CD4-positive, CD25-positive, alpha-beta regulatory T cell (primary cell): ENCODE results near the gene SLC49A3. TPM values are rescaled to one million over a fixed set of nuclear protein-coding genes. Genes with fewer than 3 reads are reported as not detected.

Experiments used
- ATAC-seq, 2 donors: fragments of 150-1000 bp; cut with Tn5 transposase; one replicate each; pipeline ENCODE4 v1.10.0; 2021; ENCODE audit warnings: low read depth in 2 of 2, moderate number of reproducible peaks in 2 of 2, moderate library complexity in 1 of 2
- DNase-seq, 3 donors: peaks; one replicate each; pipeline versions ENCODE4 v3.0.0 to v3.0.0-alpha.2; 2012 to 2022; ENCODE audit warnings: mixed read lengths in 1 of 3
- H3K27ac ChIP-seq: one replicate; pipeline ENCODE4 v1.7.0; 2013; ENCODE audit warnings: mild to moderate bottlenecking, low read length; ENCODE audit not compliant: insufficient read depth, poor library complexity, severe bottlenecking
- H3K27me3 ChIP-seq: one replicate; pipeline ENCODE4 v1.7.0; 2013; ENCODE audit warnings: low read length; ENCODE audit not compliant: control insufficient read depth, insufficient read depth
- H3K36me3 ChIP-seq: one replicate; pipeline ENCODE4 v1.7.0; 2013; ENCODE audit warnings: mild to moderate bottlenecking, low read length, moderate library complexity; ENCODE audit not compliant: control insufficient read depth, insufficient read depth
- H3K4me1 ChIP-seq: 2 replicates; pipeline ENCODE4 v1.7.0; 2013; ENCODE audit warnings: mild to moderate bottlenecking, low read length; ENCODE audit not compliant: insufficient read depth, control insufficient read depth, poor library complexity, severe bottlenecking
- H3K4me3 ChIP-seq: one replicate; pipeline ENCODE4 v1.7.0; 2013; ENCODE audit warnings: low read depth, mild to moderate bottlenecking, low read length, moderate library complexity
- H3K9me3 ChIP-seq, 2 experiments: 1 replicate in 1 of 2; 2 replicates in 1 of 2; pipeline ENCODE4 v1.7.0; 2013; ENCODE audit warnings: low read length in 2 of 2, mild to moderate bottlenecking in 1 of 2, moderate library complexity in 1 of 2; ENCODE audit not compliant: control insufficient read depth in 2 of 2
- H3K27ac Mint-ChIP-seq, 3 donors: one replicate each; pipeline ENCODE4 v1.8.0; 2020 to 2022; ENCODE audit warnings: mild to moderate bottlenecking in 3 of 3, mixed read lengths in 3 of 3, moderate library complexity in 2 of 3
- H3K27me3 Mint-ChIP-seq: one replicate; pipeline ENCODE4 v1.8.0; 2022; ENCODE audit warnings: mild to moderate bottlenecking, mixed read lengths
- H3K36me3 Mint-ChIP-seq: one replicate; pipeline ENCODE4 v1.8.0; 2020; ENCODE audit warnings: mixed read lengths
- H3K4me1 Mint-ChIP-seq, 4 donors: one replicate each; pipeline ENCODE4 v1.8.0; 2020 to 2022; ENCODE audit warnings: mixed read lengths in 4 of 4, mild to moderate bottlenecking in 1 of 4
- H3K4me3 Mint-ChIP-seq, 4 donors: one replicate each; pipeline ENCODE4 v1.8.0; 2020 to 2022; ENCODE audit warnings: mild to moderate bottlenecking in 4 of 4, mixed read lengths in 4 of 4, moderate library complexity in 3 of 4
- H3K9me3 Mint-ChIP-seq, 7 donors: one replicate each; pipeline ENCODE4 v1.8.0; 2020 to 2022; ENCODE audit warnings: mixed read lengths in 7 of 7, mild to moderate bottlenecking in 3 of 7, moderate library complexity in 2 of 7
- polyA plus RNA-seq, 4 donors: library from polyadenylated mRNA; unstranded; fragments of 300-500 nt; fragmentation: Illumina TruSeq; gene quantifications; one replicate each; pipeline ENCODE4 v1.2.3, GENCODE V29; 2021
- total RNA-seq: library from RNA; stranded (reverse); gene quantifications from one replicate; pipeline ENCODE4 v1.2.3, GENCODE V29; 2022

The SLC49A3 gene
- total and polyA plus RNA-seq, 5 donors from 2014 or later: 0.32 to 2.6 (median 0.69) TPM

GRCh38 chr4:680928-681645, 7.9 kb downstream of the SLC49A3 start:
- Histone ChIP-seq H3K27me3 (no peaks in the 10 kb centered on the region), H3K9me3 (no peaks in the 10 kb centered on the region), H3K27ac (peak overlapping the region; percentile 41), H3K36me3 (no peaks in the 10 kb centered on the region), H3K4me3 (no peak overlapping the region), H3K4me1 (peaks cover 13% of the 10 kb centered on the region)
- peak; percentile 24 to 47 for ATAC-seq
- Mint-ChIP-seq H3K27ac (peak overlapping the region in 2 of 3 donors; percentile 17 to 43), H3K4me3 (peak overlapping the region; percentile 64 to 88 (median 68)), H3K4me1 (peaks cover 0 to 18% (median 1%) of the 10 kb centered on the region in 4 donors), H3K27me3 (peaks cover 6% of the 10 kb centered on the region), H3K36me3 (no peaks in the 10 kb centered on the region), H3K9me3 (no peaks in the 10 kb centered on the region)
- DNase-seq: peak; percentile 44 to 57 (median 52)

- H3K27me3 Mint-ChIP-seq: peaks cover 6% of the 10 kb centered on the region
- Histone ChIP-seq H3K27me3 (no peaks in the 10 kb centered on the region), H3K27ac (peak overlapping the region; percentile 41), H3K4me3 (no peak overlapping the region), H3K36me3 (no peaks in the 10 kb centered on the region), H3K4me1 (peaks cover 16% of the 10 kb centered on the region), H3K9me3 (no peaks in the 10 kb centered on the region)
- H3K9me3 Mint-ChIP-seq: no peaks in the 10 kb centered on the region
- DNase-seq (no peak), ATAC-seq (no peak)
- H3K4me3 Mint-ChIP-seq: peak overlapping the region; percentile 64 to 88 (median 68)
- H3K4me1 Mint-ChIP-seq: peaks cover 0 to 18% (median 1%) of the 10 kb centered on the region in 4 donors
- H3K36me3 Mint-ChIP-seq: no peaks in the 10 kb centered on the region
- peak overlapping the region in 2 of 3 donors; percentile 17 to 43 for H3K27ac Mint-ChIP-seq
Measured at GRCh38 chr4:680551-680927, 8.4 kb downstream of the SLC49A3 start.

- H3K27ac Mint-ChIP-seq: peak overlapping the region in 1 of 3 donors; percentile 17
- H3K9me3 ChIP-seq: no peaks in the 10 kb centered on the region
- H3K36me3 Mint-ChIP-seq: no peaks in the 10 kb centered on the region
- no peaks in the 10 kb centered on the region for H3K36me3 ChIP-seq
- peaks cover 21% of the 10 kb centered on the region for H3K4me1 ChIP-seq
- peaks cover 0 to 17% (median under 1%) of the 10 kb centered on the region in 4 donors for H3K4me1 Mint-ChIP-seq
- H3K4me3 ChIP-seq: no peak overlapping the region
- DNase-seq (no peak), ATAC-seq (no peak)
- no peak overlapping the region for H3K27ac ChIP-seq
- H3K4me3 Mint-ChIP-seq: peak overlapping the region; percentile 52 to 88 (median 68)
- H3K9me3 Mint-ChIP-seq: no peaks in the 10 kb centered on the region
- peaks cover 6% of the 10 kb centered on the region for H3K27me3 Mint-ChIP-seq
- no peaks in the 10 kb centered on the region for H3K27me3 ChIP-seq
Measured at GRCh38 chr4:680091-680490, 8.9 kb downstream of the SLC49A3 start.

GRCh38 chr4:679629-680028, 9.3 kb downstream of the SLC49A3 start:
- H3K36me3 Mint-ChIP-seq: no peaks in the 10 kb centered on the region
- Histone ChIP-seq H3K9me3 (no peaks in the 10 kb centered on the region), H3K4me1 (peaks cover 25% of the 10 kb centered on the region), H3K36me3 (no peaks in the 10 kb centered on the region), H3K27me3 (no peaks in the 10 kb centered on the region), H3K27ac (no peak overlapping the region), H3K4me3 (no peak overlapping the region)
- H3K27me3 Mint-ChIP-seq: peaks cover 6% of the 10 kb centered on the region
- H3K27ac Mint-ChIP-seq: no peak overlapping the region
- H3K4me3 Mint-ChIP-seq: peak overlapping the region in 1 of 4 donors; percentile 43
- DNase-seq (no peak), ATAC-seq (no peak)
- no peaks in the 10 kb centered on the region for H3K9me3 Mint-ChIP-seq
- H3K4me1 Mint-ChIP-seq: peaks cover 0 to 16% (median 0%) of the 10 kb centered on the region in 4 donors

- no peaks in the 10 kb centered on the region for H3K36me3 Mint-ChIP-seq
- peaks cover 26% of the 10 kb centered on the region for H3K4me1 ChIP-seq
Measured at GRCh38 chr4:679104-679481, 9.9 kb downstream of the SLC49A3 start.

GRCh38 chr4:678331-679103, 10.4 kb downstream of the SLC49A3 start:
- H3K36me3 Mint-ChIP-seq: no peaks in the 10 kb centered on the region
- peaks cover 6% of the 10 kb centered on the region for H3K27me3 Mint-ChIP-seq
- ATAC-seq: no peak
- no peak overlapping the region for H3K4me3 ChIP-seq
- no peaks in the 10 kb centered on the region for H3K36me3 ChIP-seq
- no peak overlapping the region for H3K27ac Mint-ChIP-seq
- H3K4me3 Mint-ChIP-seq: peak overlapping the region in 2 of 4 donors; percentile 50 to 61
- H3K9me3 ChIP-seq: no peaks in the 10 kb centered on the region
- peaks cover 29% of the 10 kb centered on the region for H3K4me1 ChIP-seq
- H3K27ac ChIP-seq: no peak overlapping the region
- H3K9me3 Mint-ChIP-seq: no peaks in the 10 kb centered on the region
- H3K4me1 Mint-ChIP-seq: peaks cover 0 to 21% (median 0%) of the 10 kb centered on the region in 4 donors
- H3K27me3 ChIP-seq: no peaks in the 10 kb centered on the region
- DNase-seq: no peak

More at GRCh38 chr4:679104-679481, 9.9 kb downstream of the SLC49A3 start:
- H3K4me3 Mint-ChIP-seq: no peak overlapping the region
- H3K27ac ChIP-seq: no peak overlapping the region
- H3K4me3 ChIP-seq: no peak overlapping the region
- H3K4me1 Mint-ChIP-seq: peaks cover 0 to 19% (median 0%) of the 10 kb centered on the region in 4 donors
- H3K36me3 ChIP-seq: no peaks in the 10 kb centered on the region
- peaks cover 6% of the 10 kb centered on the region for H3K27me3 Mint-ChIP-seq
- H3K27me3 ChIP-seq: no peaks in the 10 kb centered on the region
- no peak for DNase-seq
- no peaks in the 10 kb centered on the region for H3K9me3 Mint-ChIP-seq
- no peak for ATAC-seq
- H3K27ac Mint-ChIP-seq: no peak overlapping the region
- H3K9me3 ChIP-seq: no peaks in the 10 kb centered on the region

GRCh38 chr4:677431-678293, 11.3 kb downstream of the SLC49A3 start:
- H3K9me3 ChIP-seq: no peaks in the 10 kb centered on the region
- H3K4me3 ChIP-seq: no peak overlapping the region
- Mint-ChIP-seq H3K36me3 (no peaks in the 10 kb centered on the region), H3K9me3 (no peaks in the 10 kb centered on the region), H3K4me1 (peaks cover 0 to 27% (median 0%) of the 10 kb centered on the region in 4 donors), H3K27me3 (peaks cover 6% of the 10 kb centered on the region), H3K27ac (peak overlapping the region in 1 of 3 donors; percentile 71), H3K4me3 (peak overlapping the region in 2 of 4 donors; percentile 13 to 50)
- H3K36me3 ChIP-seq: peaks cover 2% of the 10 kb centered on the region
- peaks cover 33% of the 10 kb centered on the region for H3K4me1 ChIP-seq
- no peak overlapping the region for H3K27ac ChIP-seq
- no peaks in the 10 kb centered on the region for H3K27me3 ChIP-seq
- no peak for ATAC-seq
- DNase-seq: no peak
